Epithelial cell of proximal tubule (primary cell): ENCODE data around the gene KRT16. TPM values are rescaled to one million over a fixed set of nuclear protein-coding genes. Genes with fewer than 3 reads are reported as not detected.
"Not testable (repeated sequence)": the region's sequence is repeated elsewhere in the genome, so short reads cannot be mapped to it uniquely, and the experiment has no call there.

Experiments
- DNase-seq: peaks from one replicate; pipeline ENCODE4 v3.0.0-alpha.2; 2011; ENCODE audit warnings: low read depth
- H3K4me3 ChIP-seq: 2 replicates; pipeline ENCODE4 v1.5.1; 2011; ENCODE audit warnings: low read depth, mild to moderate bottlenecking, low read length
- total RNA-seq: library from RNA; depleted of rRNA; stranded (reverse); fragments of >200 nt; gene quantifications from 2 replicates; pipeline ENCODE4 v1.2.3, GENCODE V29; 2015
- TF ChIP-seq, protein P1 (sequence below): conservative IDR thresholded peaks from 2 replicates; pipeline ENCODE4 v1.5.1; 2012; ENCODE audit warnings: low read depth, mild to moderate bottlenecking, low read length

Gene KRT16
- total RNA-seq, 1 donor from 2014 or later: 4.3 TPM

DNA sequence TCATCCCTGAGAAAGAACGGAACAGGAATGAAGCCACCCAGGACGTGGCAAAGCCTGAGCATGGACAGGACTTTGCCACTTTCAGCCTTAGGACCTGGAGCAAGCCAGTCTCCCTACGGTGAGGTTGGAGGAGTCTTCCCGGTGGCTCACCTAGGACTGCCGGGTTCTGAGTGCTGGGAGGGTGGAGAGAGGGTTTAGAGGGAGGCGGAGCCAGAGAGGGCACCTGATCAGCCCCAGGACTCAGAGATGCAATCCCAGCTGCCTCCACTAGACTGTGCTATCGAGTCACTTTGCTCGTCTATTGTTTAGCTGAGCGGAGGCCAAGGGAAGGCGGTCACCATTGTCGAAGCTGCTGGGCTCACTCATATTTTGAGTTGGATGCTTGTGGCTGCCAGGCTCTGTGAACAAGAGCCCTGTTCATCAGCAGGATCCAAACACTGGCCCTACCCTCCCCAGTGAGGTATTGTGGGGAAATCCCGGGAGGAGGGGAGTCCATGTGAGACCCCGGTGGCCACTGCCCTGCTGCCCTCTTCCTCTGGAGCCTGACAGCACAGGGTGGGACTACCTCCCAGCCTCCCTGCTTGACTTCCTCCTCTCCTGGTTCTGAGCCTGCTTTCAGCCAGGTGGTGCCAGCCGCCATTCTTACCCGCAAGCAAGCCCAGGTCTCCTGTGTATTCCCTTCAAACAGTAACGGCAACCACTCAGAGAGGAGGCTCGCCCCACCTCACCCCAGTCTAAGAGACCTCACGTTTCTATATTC lies 32.9 kb downstream of the KRT16 start:
- peak; percentile 32 for DNase-seq
- H3K4me3 ChIP-seq: peak overlapping the region; percentile 12
- TF ChIP-seq, protein P1, sequence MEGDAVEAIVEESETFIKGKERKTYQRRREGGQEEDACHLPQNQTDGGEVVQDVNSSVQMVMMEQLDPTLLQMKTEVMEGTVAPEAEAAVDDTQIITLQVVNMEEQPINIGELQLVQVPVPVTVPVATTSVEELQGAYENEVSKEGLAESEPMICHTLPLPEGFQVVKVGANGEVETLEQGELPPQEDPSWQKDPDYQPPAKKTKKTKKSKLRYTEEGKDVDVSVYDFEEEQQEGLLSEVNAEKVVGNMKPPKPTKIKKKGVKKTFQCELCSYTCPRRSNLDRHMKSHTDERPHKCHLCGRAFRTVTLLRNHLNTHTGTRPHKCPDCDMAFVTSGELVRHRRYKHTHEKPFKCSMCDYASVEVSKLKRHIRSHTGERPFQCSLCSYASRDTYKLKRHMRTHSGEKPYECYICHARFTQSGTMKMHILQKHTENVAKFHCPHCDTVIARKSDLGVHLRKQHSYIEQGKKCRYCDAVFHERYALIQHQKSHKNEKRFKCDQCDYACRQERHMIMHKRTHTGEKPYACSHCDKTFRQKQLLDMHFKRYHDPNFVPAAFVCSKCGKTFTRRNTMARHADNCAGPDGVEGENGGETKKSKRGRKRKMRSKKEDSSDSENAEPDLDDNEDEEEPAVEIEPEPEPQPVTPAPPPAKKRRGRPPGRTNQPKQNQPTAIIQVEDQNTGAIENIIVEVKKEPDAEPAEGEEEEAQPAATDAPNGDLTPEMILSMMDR: peak; percentile 91

DNA sequence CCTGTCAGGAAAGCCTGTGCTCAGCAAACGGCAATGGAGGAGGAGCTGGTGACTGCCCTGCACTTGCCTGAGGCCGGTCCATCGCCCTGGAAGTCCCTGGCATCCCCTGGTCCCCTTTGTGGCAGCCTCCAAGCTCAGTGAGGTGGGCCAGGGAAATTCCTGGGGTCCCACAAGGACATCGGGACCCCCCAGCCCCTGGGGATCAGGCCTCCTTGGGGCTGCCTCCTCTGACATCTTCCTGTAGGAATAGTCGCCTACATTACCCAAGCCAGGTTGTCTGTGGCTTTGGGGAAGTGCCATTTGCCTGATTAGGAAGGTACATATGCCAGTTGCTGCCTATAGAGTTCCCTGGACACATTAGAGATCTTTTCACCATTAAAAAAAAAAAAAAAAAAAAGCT lies 33.6 kb downstream of the KRT16 start:
- TF ChIP-seq, protein P1: no peak
- DNase-seq: no peak
- H3K4me3 ChIP-seq: no peak overlapping the region

DNA sequence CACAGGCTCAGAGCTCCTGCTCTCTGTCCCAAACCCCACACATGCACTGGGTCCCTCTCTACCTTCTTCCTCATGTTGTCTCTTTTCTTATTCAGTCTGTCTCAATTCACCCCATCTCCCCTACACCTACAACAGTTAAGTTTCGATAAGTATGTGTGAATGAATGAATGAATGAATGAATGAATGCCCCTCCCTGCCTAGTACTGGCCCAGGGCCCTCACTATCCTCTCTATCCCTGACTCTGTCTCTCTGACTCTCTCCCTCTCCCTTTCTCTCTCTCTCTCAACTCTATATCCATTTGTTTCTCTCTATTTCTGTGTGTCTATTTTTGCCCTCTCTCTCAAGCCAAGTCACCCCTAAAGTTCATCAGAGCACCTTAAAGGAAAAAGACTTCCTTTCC lies 34.0 kb downstream of the KRT16 start:
- DNase-seq: no peak
- H3K4me3 ChIP-seq: no peak overlapping the region
- TF ChIP-seq, protein P1: no peak

DNA sequence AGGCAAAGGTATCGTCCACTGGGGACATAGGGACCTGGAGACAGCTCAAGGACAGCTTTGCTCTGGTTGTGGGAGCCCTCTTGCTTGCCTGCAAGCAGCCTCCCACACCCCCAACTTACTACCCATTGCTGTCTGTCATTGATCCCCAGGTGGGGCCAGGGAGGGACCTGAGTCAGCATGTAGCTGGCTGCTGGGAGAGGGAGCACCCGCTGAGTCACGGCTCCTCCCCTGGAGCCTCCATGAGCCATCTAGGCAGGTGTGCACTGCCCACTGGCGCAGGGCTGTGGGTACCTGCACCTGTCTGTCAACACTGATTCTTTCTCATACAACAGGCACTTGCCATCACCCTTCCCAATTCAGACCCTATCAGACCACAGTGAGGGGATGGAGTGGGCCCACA lies 35.8 kb downstream of the KRT16 start:
- DNase-seq, H3K4me3 ChIP-seq: not testable (repeated sequence)

DNA sequence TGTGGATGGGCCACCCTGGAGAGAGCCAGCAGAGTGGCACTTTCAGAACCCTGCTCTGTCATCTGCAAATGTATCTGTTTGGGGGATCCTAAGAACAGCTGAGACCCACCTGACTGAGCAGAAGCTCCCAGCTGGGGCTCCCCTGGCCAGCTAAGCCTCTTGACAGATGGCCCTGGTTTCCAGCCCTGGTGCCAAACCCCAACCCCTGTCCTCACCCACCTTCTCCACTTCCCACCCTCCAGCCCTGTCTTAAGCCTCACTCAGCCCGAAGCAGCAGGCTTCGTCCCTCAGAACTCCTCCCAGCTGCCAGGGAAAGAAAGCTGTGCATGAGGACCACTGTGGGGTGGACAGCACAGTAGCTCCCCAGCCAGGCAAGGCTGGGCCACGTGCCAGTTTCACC lies 37.2 kb downstream of the KRT16 start:
- TF ChIP-seq, protein P1: no peak
- H3K4me3 ChIP-seq: no peak overlapping the region
- no peak for DNase-seq

DNA sequence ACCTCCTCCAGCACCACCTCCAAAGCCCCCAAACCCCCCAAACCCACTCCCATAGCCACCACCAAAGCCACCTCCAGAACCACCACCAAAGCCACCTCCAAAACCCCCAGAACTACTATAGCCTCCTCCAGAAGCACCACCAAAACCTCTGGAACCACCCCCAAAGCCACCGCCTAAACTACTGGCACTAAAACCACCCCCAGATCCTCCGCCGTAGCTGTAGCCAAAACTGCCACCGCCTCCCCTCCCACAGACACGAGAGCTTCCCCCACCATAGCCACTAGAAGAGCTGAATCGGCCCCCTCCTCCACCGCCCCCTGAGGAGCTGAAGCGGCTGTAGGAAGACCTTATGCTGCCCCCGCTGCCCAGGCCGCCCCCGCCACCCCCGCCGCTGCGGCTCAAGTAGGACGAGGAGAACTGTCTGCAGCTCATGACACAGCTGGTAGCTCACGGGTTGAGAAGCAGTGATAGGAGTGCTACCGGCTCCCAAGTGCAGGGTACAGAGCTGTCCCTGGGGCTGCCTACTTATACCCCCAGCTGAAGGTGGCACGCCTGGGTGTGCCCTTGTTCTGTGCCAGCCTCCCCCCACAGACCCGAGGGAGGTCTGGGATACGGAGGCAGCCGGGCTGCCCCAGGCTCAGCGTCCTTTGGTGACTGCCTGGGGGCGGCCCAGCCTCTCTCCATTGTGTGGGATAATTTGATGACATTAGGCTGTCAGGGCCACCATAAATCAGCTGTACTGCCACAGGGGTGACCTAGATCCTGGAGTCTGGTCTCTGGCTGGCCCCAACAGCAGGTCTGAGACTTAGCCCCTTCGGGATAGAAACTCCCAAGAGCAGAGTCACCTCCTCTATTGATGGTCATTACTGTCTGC lies 40.8 kb downstream of the KRT16 start, which contains the start of gene KRT9:
TSS of gene KRT9 (minus strand) at position 499 of the 874 bp plus-strand sequence. CDS start at position 432, 67 bp downstream.
- TF ChIP-seq, protein P1: no peak
- H3K4me3 ChIP-seq: no peak within 1 kb of the TSS
- DNase-seq: no peak

DNA sequence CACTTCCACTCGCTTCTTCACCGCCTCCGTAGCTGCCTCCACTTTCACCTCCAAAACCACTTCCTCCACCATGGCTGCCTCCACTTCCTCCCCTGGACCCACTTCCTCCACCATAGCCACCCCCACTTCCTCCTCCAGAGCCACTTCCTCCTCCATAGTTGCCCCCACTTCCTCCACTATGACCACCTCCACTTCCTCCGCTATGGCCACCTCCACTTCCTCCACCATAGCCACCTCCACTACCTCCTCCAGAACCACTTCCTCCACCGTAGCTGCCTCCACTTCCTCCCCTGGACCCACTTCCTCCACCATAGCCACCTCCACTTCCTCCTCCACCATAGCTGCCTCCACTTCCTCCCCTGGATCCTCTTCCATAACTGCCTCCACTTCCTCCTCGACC lies 45.2 kb downstream of the KRT16 start:
- DNase-seq: no peak
- TF ChIP-seq, protein P1: no peak
- H3K4me3 ChIP-seq: no peak overlapping the region
